HG03045 (cell line): Measurements from ENCODE around the gene RFTN1.

Experiments
- ATAC-seq: cut with Tn5 transposase; IDR thresholded peaks from one replicate; pipeline ENCODE4 v1.9.1; 2021; ENCODE audit warnings: mild to moderate bottlenecking, moderate library complexity; ENCODE audit not compliant: unreplicated experiment

Gene RFTN1

GRCh38 chr3:16335333-16335732 lies 178.2 kb downstream of the RFTN1 start:
- ATAC-seq: no peak

- ATAC-seq: no peak
These were observed 178.6 kb downstream of the RFTN1 start for GRCh38 chr3:16334909-16335308.

DNA sequence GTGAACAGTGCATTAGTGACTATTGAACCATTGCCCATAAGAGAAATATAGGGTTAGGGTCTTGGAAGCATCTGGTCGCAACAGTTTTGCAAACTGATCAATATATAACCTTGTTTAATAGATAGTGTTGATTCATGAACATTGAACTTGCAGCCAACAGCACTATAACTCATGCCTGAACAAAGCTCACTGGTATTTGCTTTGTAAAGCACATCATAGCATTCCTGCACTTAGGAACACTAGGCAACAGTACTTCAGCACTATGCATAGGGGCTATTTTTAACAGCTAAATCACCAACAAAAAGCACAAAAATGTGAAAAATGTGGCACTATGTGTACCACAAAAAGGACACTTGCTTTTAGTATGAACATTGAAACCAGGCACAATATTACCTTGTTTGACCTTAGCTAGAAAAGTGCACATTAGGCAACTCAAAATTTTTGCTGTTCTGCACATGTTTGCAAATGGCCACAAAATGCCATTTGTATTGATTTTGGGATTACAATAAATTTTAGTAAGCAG lies 180.5 kb downstream of the RFTN1 start:
- ATAC-seq: no peak

GRCh38 chr3:16331319-16331883 lies 182.1 kb downstream of the RFTN1 start:
- no peak for ATAC-seq

DNA sequence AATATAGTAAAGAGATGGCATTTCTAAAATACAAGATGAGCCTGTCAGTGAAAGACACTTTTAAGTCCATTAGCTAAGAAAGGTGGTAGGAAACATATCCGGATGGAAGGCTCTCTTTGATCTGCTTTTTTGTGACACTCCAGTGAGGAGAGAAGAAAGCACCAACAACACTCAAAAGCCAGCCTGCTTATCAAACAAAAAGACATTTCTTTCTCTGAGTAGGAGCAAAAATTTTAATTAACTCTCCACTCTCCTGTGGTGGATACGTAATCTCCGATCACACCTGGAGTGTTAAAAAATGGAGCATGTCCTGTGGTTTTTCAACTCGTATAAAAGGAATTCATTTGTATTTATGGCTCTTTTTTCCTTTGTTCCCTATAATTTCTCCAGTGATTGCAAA lies 183.1 kb downstream of the RFTN1 start:
- ATAC-seq: no peak

DNA sequence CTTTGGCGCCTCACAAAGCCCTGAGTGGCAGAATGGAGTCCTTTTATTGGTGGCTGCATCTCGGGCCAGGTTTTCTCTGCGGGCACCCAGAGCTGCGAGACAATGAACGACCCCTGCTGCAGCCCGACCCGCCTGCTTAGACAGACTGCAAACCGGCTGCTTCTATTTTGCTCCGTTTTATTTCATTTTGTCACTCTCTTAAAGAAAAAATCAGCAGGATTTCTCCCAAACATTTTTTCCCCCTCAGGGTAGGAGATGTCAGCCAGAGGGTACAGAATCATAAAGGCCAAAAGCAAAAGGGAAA lies 183.7 kb downstream of the RFTN1 start:
- ATAC-seq: no peak

DNA sequence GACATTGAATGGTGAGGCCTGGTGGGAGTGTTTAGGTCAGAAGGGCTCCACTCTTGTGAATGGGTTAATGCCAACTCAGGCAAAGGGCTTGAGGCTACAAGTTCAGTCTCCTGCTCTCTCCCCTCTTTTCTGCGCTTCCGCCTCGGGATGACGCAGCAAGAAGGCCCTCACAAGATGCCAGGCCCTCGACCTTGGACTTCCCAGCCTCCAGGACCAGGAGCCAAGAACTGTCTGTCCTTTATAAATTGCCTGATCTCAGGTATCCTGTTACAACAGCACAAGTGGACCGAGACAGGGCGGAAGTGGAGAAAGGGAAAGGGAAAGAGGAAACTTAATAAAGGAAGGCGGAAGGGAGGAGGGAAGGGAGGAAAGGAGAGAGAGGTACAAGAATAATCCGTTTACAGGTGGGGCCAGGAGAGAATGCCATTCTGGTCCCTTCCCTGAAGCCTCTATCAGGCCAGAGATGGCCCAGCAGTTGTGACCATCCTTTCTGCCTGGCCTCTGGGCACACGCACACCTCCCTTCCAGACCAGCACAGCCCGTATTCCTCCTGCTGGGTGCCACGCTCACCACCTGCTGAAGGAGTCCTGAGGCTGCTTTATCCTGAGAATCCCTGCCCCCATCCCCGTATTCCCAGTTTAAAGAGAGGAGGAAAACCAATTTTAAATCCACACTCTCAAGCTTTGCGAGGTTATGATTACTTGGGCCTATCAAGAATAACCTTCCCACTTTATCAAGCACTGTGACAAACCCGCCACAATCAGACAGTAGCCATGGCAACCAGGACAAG lies 184.3 kb downstream of the RFTN1 start:
- ATAC-seq: no peak

GRCh38 chr3:16328124-16328523 lies 185.4 kb downstream of the RFTN1 start:
- no peak for ATAC-seq

DNA sequence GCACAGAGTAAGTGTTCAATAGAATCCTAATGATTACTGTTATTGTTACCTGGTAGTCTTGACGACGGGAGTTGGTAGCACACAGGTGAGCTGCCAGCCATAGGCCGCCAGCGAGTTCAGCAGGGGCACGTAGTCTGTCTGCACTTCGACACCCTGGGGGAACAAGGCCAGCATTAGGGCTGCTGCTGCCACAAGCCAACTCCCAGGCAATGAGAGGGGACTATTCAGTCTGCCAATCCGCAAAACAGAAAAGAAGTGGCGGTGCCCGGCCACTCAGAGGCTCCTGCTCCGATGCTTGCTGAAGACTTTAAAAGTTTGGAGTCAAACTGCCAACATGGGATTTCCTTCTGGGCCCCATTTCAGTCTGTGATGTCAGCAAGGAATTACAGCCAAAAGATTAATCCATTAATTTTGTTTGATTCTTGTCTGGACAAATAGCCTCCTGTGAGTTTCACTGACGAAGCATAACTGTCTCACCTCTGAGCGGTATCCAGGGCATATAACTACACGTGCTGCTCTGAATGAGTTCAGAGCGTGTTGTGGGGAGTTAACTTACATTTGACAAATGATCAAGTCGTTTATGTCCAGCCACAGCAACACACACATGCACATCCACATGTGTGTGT lies 186.7 kb downstream of the RFTN1 start:
- ATAC-seq: no peak

GRCh38 chr3:16325850-16326249 lies 187.6 kb downstream of the RFTN1 start:
- no peak for ATAC-seq

GRCh38 chr3:16323737-16324136 lies 189.8 kb downstream of the RFTN1 start:
- no peak for ATAC-seq

- no peak for ATAC-seq
These were observed 191.3 kb downstream of the RFTN1 start for GRCh38 chr3:16322189-16322588.

GRCh38 chr3:16320711-16321110 lies 192.8 kb downstream of the RFTN1 start:
- no peak for ATAC-seq

GRCh38 chr3:16319723-16320122 lies 193.8 kb downstream of the RFTN1 start:
- ATAC-seq: no peak

DNA sequence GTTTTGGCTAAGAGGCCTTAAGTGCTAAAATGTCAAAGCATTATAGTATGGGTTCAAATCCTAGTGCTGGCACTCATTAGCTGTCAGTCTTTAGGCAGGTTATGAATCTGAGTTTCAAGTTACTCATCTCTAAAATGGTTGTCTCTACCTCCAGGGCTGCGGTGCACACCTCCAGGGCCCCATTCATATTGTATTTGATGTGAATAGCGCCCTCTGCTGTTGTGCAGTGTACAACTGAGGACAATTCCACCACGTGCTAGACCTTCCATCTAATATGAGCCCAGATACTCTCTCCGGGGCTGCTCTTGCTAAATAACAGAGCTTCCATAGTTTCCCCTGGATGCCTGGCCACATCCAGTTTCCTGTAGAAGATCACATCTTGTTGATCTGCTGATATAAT lies 194.2 kb downstream of the RFTN1 start:
- no peak for ATAC-seq

GRCh38 chr3:16318176-16318575 lies 195.3 kb downstream of the RFTN1 start:
- ATAC-seq: no peak

DNA sequence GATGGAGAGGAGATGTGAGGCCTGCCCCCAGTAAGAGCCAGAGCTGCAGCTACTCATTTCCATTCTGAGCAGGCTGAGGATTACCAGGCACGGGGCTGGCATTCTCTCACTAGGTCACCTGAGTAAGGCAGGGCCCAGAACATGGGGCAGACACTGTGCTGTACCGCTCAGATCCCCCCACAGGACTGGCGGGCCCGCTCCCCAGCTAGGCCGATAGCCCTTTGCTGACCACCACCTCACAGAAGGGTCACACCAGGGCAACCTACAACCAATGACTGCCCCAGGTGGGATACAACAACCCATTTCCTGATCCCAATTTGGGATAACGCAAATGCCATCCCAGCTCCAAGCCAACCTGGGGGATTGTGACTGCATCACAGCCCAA lies 195.9 kb downstream of the RFTN1 start:
- no peak for ATAC-seq

- no peak for ATAC-seq
These were observed 196.5 kb downstream of the RFTN1 start for GRCh38 chr3:16316847-16317560.

DNA sequence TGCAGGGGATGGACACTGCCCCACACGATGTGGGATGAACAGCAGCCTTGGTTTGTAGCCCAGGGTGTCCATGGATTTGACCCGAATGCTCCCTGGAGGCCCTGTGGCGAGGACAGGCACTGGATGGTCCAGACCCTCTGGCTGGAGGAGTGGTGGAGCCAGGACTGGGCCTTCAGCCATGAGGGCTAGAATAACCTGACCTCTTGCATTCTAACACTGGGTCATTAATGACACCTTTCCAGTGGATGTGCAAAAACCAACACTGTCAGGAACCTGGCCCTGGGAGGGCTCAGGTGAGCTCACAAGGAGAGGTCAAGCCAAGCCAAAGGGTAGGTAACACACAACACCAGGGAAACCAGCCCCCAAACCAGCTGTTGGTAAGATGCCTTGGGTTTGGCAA lies 197.1 kb downstream of the RFTN1 start:
- no peak for ATAC-seq

DNA sequence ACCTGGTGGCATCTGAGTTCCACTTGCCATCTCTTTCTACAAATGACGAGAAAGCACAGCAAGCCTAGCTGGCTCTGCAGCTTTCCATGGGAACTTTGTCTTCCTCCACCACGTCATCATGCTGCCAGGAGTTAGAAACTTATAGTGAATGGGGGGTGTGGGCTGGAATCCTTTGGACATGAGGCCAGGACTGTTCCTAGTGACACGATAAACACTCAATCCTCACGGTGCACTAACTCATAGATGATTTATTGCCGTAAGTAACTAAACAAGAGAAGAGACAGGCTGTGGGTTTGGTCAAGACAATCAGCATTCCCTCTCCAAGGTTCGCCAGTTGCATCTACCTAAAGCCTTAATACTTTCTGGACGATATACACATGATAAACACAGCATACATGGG lies 197.9 kb downstream of the RFTN1 start:
- ATAC-seq: no peak

DNA sequence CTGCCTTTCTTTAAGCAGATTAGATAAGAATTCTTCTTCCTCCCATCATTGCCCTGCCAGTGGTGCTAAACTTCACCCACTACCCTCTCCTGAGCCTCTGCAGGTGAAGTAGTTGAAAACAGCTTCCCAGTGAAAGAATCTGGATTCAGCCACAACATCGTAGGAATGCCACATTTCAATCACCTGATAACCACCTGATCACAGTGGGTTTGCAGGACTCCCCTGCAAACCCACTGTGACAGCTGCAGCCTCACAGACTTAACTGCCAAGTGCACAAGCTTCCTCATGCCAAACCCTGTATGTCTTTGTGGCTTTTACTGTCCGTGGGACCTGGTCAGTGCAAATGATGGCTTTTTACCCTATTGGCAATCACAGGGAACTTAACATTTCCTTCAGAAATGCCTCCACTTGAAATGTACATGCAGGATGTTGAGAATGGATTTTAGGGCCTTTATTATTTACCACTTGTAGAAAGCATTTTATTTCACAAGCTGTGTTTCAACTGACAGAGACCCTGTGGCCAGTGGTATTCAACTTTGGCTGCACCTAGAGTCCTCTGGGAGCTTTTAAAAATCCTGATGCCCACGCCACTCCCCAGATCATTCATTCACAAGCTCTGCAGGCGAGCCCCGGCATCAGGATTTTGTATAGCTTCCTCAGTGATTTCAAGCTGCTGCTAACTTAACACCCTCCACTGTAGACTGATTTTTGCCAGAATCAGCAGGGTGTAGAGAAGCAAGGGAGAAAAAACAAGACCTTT lies 199.4 kb downstream of the RFTN1 start:
- no peak for ATAC-seq
